ENCODE measurements around the gene NUDT6.

- TF ChIP-seq CTCF (IDR thresholded peaks at IDR 0.05; ENCODE audit: low read length) (no peak), EZH2 (IDR thresholded peaks at IDR 0.05; ENCODE audit: borderline replicate concordance, low read length) (no peak)
These were observed 79.3 kb downstream of the NUDT6 start for GRCh38 chr4:122842984-122843531.
